Uterus (tissue), 2 donors: ENCODE data around the gene MAP3K3.

ENCODE experiments used
- CTCF ChIP-seq, 4 experiments: fragments of 200-600 bp in 2 of 4; fragments of 450-650 bp in 2 of 4; sonication (generic) in 2 of 4; IDR thresholded peaks; one replicate each; pipeline ENCODE4 v1.5.1; 2016 to 2019; ENCODE audit warnings: antibody characterized with exemption in 4 of 4, mild to moderate bottlenecking in 2 of 4, moderate library complexity in 1 of 4
- POLR2A ChIP-seq, 2 donors: fragments of 450-650 bp; IDR thresholded peaks; one replicate each; pipeline ENCODE4 v1.6.1; 2016; ENCODE audit warnings: antibody characterized with exemption in 2 of 2, mild to moderate bottlenecking in 1 of 2, moderate library complexity in 1 of 2

GRCh38 chr17:63704836-63705235, 82.6 kb downstream of the MAP3K3 start:
- TF ChIP-seq CTCF (IDR thresholded peaks at IDR 0.05) (no peak), POLR2A (IDR thresholded peaks at IDR 0.05) (no peak)
